ENCODE data around the gene LRRC8E.
A peak's percentile ranks its signal among the peaks of the same experiment; 100 is the strongest.

LRRC8E gene

DNA sequence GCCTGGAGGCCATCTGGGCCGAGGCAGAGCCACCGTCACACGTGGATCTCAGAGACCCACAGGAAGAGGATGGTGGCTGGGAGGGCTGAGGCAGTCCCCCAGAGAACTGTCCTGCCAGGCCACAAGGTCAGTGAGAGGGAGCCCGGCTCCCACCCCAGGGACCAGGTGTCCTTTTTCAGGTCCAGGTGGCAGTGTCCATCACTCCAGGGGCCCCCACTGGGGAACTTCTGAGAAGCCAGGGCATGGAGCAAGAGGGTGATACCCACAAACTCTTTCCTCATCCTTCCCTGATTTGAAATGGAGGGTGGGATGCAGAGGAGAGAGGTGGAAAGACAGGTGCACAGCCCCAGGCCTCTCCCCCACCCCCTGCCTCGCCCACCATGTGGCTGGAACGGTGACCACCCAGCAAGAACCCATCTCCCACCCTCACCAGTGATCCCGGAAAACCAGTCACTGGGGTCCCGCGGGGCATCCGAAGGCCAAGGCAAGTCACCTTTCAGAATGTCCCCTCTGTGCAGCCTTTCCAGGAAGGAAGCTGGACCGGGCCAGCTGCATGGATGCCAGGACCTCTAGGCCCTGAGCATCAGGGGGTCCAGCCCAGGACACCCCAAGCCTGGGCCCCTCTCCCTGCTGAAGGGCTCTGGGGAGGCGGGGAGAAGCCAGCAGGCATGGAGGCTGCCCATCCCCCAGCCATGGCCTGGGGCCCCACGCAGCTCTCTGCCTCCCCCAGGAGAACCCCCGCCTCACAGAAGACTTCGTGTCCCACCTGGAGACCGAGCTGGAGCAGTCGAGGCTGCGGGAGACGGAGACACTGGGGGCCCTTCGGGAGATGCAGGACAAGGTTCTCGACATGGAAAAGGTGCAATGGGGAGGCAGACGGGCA lies 28.2 kb upstream of the LRRC8E start:
- H3K9me3 Mint-ChIP-seq: no peaks in the 10 kb centered on the region
- H3K36me3 Mint-ChIP-seq (ENCODE audit: low read depth): peaks cover 40% of the 10 kb centered on the region
- no peak overlapping the region for H3K27ac Mint-ChIP-seq
- peaks cover 53% of the 10 kb centered on the region for H3K27me3 Mint-ChIP-seq
- peaks cover 15% of the 10 kb centered on the region for H3K4me1 Mint-ChIP-seq (ENCODE audit: low read depth)
- intact Hi-C loops (cut with micrococcal nuclease): no loop called here
- no peak overlapping the region for H3K4me3 Mint-ChIP-seq

DNA sequence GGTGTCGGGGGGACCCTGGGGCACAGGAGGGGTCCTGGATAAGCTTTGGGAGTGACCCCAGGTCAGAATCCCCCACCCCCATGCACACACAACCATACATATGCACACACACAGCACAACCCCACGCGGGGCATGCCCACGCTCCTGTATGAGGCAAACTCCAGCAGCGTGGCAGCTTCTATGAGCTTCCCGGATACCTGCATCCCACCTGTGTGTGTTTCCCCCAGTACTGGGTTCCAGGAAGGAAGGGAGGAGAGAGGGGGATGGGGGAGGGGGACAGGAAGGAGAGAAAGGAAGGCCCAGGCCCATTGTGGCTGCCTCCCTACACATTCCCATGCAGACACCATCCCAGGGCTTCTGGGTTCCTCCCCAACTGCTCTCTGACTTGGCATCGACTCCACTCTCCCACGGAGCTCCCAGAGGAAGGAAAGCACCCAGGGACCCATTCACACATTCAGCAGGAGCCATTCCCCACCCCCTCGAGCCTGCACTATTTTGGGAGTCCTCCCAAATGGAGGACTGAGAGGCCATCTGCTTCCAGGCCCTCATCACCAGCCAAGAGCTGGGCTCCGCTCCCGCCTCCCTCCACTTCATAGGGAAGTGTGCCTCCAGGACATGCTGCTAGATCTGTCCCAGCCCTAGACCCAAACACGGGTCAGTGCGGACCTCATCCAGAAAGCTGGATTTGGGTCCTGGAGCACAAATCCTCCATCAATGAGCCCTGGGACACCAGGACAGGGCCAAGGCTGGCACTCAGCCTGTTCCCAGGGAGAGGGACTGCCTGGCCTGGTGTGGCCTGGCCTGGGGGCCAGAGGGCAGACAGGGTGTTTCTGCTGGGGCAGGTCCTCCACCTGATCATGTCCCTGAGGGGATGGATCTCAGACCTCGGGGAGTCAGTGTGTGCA lies 27.3 kb upstream of the LRRC8E start:
- no peak overlapping the region for H3K4me3 Mint-ChIP-seq
- H3K27me3 Mint-ChIP-seq: peaks cover 62% of the 10 kb centered on the region
- no peak overlapping the region for H3K27ac Mint-ChIP-seq

DNA sequence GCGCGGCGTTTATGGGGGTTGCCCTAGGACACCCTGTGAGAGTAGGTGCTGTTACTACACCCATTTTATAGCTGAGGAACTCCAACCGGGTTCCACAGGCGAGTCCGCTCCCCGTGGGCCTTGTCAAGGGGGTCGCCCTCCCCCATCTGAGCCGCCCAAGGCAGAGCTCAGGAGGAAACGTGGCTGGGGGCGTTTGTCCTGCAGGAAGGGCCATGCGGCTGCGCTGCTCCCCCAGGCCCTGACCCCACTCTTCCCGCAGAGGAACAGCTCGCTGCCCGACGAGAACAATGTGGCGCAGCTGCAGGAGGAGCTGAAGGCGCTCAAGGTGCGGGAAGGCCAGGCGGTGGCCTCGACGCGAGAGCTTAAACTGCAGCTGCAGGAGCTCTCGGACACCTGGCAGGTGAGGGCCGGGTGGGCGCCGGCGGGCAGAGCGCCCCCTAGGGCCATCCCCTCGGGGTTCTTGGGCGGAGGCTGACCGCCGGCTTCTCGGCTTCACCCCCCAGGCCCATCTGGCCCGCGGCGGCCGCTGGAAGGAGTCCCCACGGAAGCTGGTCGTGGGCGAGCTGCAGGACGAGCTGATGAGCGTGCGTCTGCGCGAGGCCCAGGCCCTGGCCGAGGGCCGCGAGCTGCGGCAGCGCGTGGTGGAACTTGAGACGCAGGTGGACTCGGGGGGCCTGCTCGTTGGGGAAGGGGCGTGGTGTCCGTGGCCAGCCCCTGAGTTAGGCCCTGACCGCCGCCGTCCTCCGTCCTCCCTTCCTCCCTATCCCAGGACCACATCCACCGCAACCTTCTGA lies 26.5 kb upstream of the LRRC8E start:
- Mint-ChIP-seq H3K36me3 (ENCODE audit: low read depth) (peaks cover 29% of the 10 kb centered on the region), H3K9me3 (no peaks in the 10 kb centered on the region), H3K4me1 (ENCODE audit: low read depth) (peaks cover 23% of the 10 kb centered on the region), H3K27ac (no peak overlapping the region), H3K27me3 (peaks cover 70% of the 10 kb centered on the region), H3K4me3 (peak overlapping the region; percentile 61)
- intact Hi-C loops (cut with micrococcal nuclease): no loop called here

More for the DNA sequence above, 27.3 kb upstream of the LRRC8E start:
- Mint-ChIP-seq H3K4me1 (ENCODE audit: low read depth) (peaks cover 23% of the 10 kb centered on the region), H3K36me3 (ENCODE audit: low read depth) (peaks cover 31% of the 10 kb centered on the region), H3K9me3 (no peaks in the 10 kb centered on the region)
- intact Hi-C loops (cut with micrococcal nuclease): no loop called here

DNA sequence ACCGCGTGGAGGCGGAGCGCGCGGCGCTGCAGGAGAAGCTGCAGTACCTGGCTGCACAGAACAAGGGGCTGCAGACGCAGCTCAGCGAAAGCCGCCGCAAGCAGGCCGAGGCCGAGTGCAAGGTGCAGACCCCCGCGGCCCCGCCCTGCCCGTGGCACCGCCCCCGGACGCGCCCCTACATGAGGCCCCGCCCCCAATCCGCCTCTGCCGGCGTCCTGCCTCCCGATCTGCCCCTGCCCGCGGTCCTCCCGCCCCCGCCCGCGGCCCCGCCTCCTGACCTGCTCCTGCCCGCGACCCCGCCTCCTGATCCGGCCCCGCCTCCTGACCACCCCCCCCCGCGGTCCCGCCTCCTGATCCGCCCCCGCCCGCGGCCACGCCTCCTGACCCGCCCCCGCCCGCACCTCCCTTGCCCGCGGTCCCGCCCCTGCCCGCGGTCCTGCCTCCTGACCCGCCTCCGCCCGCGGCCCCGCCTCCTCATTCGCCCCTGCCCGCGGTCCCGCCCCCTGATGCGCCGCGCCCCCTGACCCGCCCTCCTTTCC lies 25.8 kb upstream of the LRRC8E start:
- H3K27me3 Mint-ChIP-seq: peaks cover 77% of the 10 kb centered on the region
- H3K36me3 Mint-ChIP-seq (ENCODE audit: low read depth): peaks cover 29% of the 10 kb centered on the region
- intact Hi-C loops (cut with micrococcal nuclease): no loop called here
- no peaks in the 10 kb centered on the region for H3K9me3 Mint-ChIP-seq
- peaks cover 23% of the 10 kb centered on the region for H3K4me1 Mint-ChIP-seq (ENCODE audit: low read depth)
- H3K4me3 Mint-ChIP-seq: peak overlapping the region; percentile 61
- no peak overlapping the region for H3K27ac Mint-ChIP-seq

DNA sequence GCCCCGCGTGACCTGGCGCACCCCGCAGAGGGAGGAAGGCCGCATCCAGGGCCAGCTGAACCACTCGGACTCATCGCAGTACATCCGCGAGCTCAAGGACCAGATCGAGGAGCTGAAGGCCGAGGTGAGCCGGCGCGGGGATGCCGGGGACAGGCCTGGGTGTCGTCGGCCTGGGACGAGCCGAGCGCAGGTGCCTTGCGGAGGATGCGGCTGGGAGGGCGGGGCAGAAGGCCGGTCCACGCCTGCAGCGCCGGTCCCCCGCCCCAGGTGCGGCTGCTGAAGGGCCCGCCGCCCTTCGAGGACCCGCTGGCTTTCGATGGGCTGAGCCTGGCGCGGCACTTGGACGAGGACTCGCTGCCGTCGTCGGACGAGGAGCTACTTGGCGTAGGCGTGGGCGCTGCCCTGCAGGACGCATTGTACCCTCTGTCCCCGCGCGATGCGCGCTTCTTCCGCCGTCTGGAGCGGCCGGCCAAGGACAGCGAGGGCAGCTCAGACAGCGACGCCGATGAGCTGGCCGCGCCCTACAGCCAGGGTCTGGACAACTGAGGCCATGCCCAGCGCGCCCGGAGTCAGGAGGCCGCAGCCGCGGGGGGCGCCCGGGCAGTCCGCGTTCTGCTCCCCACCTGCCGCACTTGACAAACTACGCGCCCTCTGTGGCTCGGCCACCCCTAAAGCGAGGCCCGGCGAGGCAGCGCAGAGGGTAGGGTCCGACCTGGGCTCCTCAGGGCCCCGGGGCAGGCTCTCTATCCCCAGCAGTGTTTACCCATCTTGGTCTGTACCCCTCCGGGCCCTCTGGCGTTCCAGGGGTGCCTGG lies 24.9 kb upstream of the LRRC8E start:
- Mint-ChIP-seq H3K27me3 (peaks cover 86% of the 10 kb centered on the region), H3K36me3 (ENCODE audit: low read depth) (peaks cover 24% of the 10 kb centered on the region), H3K4me3 (no peak overlapping the region), H3K4me1 (ENCODE audit: low read depth) (peaks cover 24% of the 10 kb centered on the region), H3K9me3 (no peaks in the 10 kb centered on the region), H3K27ac (no peak overlapping the region)
- intact Hi-C loops (cut with micrococcal nuclease): no loop called here

DNA sequence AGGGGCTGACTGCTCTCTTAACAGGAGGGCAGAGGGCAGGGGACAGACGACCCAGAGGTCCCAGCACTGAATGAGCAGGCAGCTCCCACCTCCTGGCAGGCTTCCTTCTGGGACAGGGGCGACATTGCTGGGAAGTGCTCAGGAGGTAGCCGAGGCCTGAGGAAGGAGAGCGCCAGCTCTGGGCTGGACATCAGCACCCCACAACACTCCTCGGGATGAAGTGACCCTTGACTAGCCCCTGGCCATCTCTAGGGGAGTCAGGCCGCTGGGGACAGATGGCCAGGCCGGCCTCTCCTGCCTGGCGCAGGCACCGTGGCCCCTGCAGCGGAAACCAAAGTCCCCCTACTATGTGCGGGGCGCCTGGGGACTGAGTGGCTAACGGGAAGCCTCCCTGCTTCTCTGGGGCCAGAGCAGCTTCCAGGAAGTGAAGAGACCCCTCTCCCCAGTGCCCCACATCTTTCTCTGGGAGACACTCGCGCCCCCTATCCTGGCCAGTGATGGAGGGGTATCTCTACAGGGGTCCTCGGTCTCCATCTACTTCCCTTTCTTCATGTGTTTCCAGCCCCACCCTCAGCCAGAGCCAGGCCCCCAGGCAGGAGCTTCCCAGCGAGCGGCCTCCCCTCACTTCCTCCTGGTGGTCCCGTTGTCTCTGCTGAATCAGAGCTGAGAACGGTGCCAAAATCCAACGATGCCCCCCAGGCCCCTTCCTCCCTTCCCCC lies 24.2 kb upstream of the LRRC8E start:
- H3K27ac Mint-ChIP-seq: no peak overlapping the region
- peaks cover 22% of the 10 kb centered on the region for H3K36me3 Mint-ChIP-seq (ENCODE audit: low read depth)
- intact Hi-C loops (cut with micrococcal nuclease): no loop called here
- peaks cover 92% of the 10 kb centered on the region for H3K27me3 Mint-ChIP-seq
- H3K4me1 Mint-ChIP-seq (ENCODE audit: low read depth): peaks cover 31% of the 10 kb centered on the region
- H3K9me3 Mint-ChIP-seq: no peaks in the 10 kb centered on the region
- no peak overlapping the region for H3K4me3 Mint-ChIP-seq

DNA sequence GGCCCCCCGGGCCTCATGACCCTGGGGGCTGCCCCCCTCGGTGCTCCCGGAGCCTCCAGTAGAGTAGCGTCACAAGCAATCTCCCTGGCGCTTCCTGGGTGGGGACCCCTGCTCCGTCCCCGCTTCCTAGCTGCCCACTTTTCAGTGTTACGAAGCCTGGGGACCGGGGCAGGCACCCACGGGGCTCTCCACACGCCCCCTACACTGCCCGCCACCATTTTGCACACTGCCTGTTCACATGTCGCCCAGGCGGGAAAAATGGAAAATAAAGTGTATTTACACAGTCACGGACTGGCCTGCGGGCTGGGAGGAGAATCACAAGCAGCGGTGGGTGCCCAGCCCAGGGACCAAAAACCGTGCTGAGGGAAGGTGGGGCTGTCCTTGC lies 23.6 kb upstream of the LRRC8E start:
- Mint-ChIP-seq H3K27me3 (peaks cover 90% of the 10 kb centered on the region), H3K4me3 (no peak overlapping the region), H3K27ac (no peak overlapping the region)

DNA sequence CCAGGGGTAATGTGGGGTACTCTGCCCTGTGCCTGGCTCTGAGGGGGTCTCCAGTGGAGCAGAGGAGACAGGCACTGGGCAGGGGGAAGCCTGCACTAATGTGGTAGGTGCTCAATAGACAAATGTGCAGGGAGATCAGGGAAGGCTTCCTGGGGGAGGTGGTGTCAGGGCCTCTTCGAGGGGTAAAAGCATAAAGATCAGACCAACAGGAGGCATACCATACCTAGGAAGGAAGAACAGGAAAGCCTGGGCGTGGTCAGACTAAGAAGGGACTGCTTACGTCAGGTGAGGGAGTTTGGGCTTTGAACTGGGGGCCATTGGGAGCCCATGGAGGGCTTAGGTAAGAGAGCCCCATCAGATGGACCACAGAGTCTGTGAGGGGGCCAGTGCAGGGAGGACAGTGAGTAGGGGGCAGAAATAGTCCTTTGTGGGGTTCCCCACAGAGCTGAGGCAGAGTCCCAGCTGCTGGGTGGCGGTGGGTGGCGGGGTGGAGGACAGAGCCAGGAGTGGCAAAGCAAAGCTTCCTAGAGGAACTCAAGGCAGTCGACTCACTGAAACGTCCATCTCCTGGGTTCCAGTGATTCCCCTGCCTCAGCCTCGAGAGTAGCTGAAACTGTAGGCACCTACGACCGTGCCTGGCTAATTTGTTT lies 22.9 kb upstream of the LRRC8E start:
- no peak overlapping the region for H3K27ac Mint-ChIP-seq
- H3K4me1 Mint-ChIP-seq (ENCODE audit: low read depth): peaks cover 36% of the 10 kb centered on the region
- no peak overlapping the region for H3K4me3 Mint-ChIP-seq
- H3K9me3 Mint-ChIP-seq: no peaks in the 10 kb centered on the region
- peaks cover 85% of the 10 kb centered on the region for H3K27me3 Mint-ChIP-seq
- intact Hi-C loops (cut with micrococcal nuclease): no loop called here
- H3K36me3 Mint-ChIP-seq (ENCODE audit: low read depth): peaks cover 11% of the 10 kb centered on the region

More for the DNA sequence above, 23.6 kb upstream of the LRRC8E start:
- intact Hi-C loops (cut with micrococcal nuclease): no loop called here
- Mint-ChIP-seq H3K36me3 (ENCODE audit: low read depth) (peaks cover 18% of the 10 kb centered on the region), H3K4me1 (ENCODE audit: low read depth) (peaks cover 31% of the 10 kb centered on the region), H3K9me3 (no peaks in the 10 kb centered on the region)

DNA sequence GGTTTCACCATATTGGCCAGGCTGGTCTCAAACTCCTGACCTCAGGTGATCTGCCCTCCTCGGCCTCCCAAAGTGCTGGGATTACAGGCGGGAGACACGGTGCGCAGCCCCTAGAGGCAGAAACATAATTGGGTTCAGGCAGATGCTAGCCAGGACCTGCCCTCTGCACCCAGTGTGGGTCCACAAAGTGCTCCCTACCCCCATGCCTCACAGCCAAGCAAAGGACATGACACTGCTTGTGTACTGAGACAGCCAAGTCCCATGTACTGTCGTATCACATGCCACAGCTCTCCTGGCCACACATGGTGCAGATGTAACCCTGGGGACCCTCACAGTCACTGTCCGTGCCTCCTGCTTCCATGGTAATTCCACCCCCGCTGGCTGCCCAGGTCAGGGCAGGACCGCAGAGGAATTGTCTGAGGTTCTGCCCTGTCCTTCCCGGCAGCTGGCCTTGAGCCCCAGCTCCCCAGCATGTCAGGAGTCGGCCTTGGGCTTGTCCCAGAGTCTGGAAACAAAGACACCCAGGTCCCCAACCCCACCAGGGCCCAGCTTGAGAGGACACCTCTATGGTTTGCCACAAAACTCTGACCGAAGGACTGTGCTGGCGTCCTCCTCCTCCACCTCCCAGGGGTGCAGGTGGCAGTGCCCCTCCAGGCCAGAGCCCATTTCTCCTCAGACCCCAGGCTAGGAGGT lies 21.8 kb upstream of the LRRC8E start:
- H3K9me3 Mint-ChIP-seq: no peaks in the 10 kb centered on the region
- H3K27ac Mint-ChIP-seq: no peak overlapping the region
- H3K4me3 Mint-ChIP-seq: no peak overlapping the region
- no peaks in the 10 kb centered on the region for H3K36me3 Mint-ChIP-seq (ENCODE audit: low read depth)
- intact Hi-C loops (cut with micrococcal nuclease): no loop called here
- H3K4me1 Mint-ChIP-seq (ENCODE audit: low read depth): peaks cover 44% of the 10 kb centered on the region
- H3K27me3 Mint-ChIP-seq: peaks cover 77% of the 10 kb centered on the region

DNA sequence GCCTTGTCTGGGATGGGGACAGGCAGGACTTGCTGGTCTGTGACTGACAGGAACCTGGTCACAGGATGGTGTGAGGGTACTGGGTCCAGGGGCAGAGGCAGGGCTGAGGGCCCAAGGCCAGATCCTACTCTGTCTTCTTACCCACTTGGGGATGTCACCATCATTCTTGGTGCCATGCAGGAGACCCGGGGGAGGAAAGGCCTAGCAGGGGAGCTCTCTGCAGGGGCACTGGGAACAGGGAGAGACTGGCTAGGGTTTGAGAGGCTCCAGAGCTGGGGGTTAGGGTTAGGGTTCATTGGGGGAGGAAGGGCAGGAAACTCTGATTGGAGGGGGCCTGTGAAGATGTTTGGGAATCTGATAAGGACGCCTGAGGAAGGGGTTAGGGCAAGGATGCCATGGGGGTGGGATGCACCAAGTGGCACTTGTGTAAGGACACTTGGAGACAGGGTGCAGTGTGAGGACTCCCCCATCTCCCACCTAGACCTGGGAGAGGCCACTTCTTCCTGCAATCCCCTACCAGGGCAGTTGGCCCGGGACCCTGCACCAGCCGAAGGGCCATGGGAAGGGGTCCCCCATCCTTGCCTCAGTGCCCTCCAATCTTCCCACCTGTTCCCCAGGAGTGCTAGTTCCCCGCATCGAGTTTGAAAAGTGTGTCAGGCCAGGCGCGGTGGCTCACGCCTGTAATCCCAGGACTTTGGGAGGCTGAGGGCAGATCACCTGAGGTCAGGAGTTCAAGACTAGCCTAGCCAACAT lies 21.0 kb upstream of the LRRC8E start:
- intact Hi-C loops (cut with micrococcal nuclease): no loop called here
- H3K27ac Mint-ChIP-seq: no peak overlapping the region
- H3K4me1 Mint-ChIP-seq (ENCODE audit: low read depth): peaks cover 46% of the 10 kb centered on the region
- peaks cover 77% of the 10 kb centered on the region for H3K27me3 Mint-ChIP-seq
- no peaks in the 10 kb centered on the region for H3K9me3 Mint-ChIP-seq
- H3K36me3 Mint-ChIP-seq (ENCODE audit: low read depth): no peaks in the 10 kb centered on the region
- no peak overlapping the region for H3K4me3 Mint-ChIP-seq

DNA sequence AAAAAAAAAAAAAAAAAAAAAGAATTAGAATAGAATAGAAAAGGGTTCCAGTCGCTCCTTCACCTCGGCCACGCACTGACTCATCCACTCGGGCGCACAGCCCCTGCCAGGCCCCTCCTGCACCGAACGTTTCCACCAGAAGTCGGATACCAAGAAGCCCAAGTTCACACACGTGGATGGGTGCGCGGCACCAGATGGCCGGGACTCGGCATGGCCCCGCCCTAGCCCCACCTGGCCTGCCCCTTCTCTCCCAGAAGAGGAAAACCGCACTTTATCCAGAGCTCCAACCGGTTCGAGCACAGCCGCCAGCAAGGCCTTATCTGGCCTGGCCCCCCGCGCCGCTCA lies 20.0 kb upstream of the LRRC8E start:
- no peaks in the 10 kb centered on the region for H3K9me3 Mint-ChIP-seq
- H3K4me3 Mint-ChIP-seq: peak overlapping the region; percentile 60
- intact Hi-C loops (cut with micrococcal nuclease): no loop called here
- peak overlapping the region; percentile 27 for H3K27ac Mint-ChIP-seq
- peaks cover 79% of the 10 kb centered on the region for H3K27me3 Mint-ChIP-seq
- H3K36me3 Mint-ChIP-seq (ENCODE audit: low read depth): no peaks in the 10 kb centered on the region
- H3K4me1 Mint-ChIP-seq (ENCODE audit: low read depth): peaks cover 51% of the 10 kb centered on the region
